DMS114 treated with DMSO at 0.1 percent for 48 hours (cell line): ENCODE data around the gene MAJIN.
"Not testable (repeated sequence)": the region's sequence is repeated elsewhere in the genome, so short reads cannot be mapped to it uniquely, and the experiment has no call there.

Experiments
- DNase-seq: peaks from one replicate; lab custom pipeline; 2025; ENCODE audit not compliant: unreplicated experiment; lab: John Stamatoyannopoulos, UW

MAJIN gene

DNA sequence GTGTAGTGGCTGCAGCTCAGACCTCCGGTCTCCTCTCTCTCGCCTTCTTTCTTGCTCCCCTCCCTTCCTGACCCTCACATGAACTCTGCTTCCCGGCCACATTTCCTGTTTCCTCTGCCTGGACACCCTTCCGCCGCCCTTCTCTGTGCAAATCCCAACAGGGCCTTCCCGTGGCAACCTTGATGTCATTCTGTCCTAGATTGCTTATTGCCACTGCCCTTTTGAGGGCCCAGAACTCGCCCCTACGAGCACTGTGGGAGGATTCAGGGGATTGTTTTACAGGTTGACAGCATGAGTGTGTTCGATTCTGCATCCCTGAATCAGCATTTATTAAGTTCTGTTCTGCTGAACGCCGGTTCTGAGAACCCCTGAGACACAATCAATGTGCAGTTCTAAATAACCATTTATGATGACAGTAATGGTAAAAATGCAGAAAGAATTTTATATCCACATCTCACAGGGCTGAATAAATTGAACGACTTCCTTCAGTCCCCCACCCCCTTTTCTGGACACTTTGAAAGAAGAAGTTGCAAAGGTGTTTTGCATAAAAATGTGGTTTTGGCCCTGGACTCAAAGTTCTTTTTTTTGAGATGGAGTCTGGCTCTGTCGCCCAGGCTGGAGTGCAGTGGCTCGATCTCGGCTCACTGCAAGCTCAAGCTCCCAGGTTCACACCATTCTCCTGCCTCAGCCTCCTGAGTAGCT is 18.5 kb upstream of the MAJIN start:
- no peak for DNase-seq

DNA sequence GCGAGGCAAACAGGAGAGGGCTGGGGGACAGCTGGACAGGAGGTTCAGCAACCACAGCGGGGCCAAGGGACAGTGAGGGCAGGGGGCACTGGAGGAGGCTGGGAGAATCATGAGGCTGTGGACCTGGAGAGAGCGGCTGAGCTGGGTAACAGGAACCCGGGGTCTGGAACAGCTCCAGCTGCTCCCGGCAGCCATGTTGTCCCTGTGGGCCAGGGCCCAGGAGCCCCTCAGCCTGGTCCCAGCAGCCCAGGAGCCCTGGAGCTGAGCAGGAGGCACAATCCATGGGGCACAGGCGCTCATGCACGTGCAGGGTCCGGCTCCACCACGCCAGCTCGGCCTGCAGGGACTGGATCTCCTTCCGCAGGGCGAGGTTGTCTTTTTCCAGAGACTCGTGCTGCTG is 17.5 kb upstream of the MAJIN start:
- DNase-seq = no peak

DNA sequence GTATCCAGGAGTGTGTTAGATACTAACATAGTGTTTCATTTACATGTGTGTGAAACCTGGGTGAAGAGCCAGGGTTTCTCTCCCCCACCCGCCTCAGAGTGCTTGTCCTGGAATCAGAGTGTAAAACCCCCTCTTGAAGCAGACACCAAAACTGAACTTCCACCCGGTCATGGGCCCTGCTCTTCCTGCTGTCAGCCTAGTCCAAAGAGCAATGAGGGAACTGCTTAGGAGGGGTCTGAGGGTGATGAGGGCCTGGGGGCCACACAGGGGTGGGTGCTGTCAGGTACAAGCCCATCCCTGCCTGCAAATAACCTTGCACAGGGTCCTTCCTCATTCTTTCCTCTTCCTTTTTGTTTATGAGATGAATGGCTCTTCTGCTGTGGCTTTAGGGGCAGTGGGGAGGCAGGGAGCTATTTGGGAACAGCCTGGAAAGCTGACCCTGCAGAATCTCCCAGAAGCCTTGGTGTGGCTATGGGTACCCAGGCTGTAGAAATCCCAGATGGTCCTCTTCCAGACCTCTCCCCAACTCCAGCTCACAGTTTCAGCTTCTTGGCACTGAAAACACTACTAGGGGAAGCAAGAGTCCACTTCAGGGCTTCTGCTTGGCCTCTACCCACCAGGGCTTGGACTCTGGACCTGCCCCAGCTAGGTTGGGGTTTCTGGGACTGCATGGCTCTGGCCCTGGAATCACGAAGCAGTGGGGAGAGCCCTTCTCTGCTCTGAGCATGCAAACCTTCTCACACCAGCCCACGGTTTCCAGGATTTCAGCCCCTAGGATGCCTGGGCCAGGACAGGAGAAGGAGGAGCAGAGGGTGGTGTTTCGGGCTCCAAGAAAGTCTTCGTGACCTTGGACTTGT is 16.3 kb upstream of the MAJIN start:
- DNase-seq = no peak

DNA sequence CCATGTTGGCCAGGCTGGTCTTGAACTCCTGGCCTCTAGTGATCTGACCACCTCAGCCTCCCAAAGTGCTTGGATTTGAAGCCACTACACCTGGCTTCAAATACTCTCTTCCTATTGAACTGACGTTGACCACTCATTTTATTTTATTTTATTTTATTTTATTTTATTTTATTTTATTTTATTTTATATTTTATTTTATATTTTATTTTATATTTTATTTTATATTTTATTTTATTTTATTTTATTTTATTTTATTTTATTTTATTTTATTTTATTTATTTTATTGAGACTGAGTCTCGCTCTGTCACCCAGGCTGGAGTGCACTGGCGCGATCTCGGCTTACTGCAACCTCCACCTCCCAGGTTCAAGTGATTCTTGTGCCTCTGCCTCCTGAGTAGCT is 11.4 kb upstream of the MAJIN start:
- DNase-seq = not testable (repeated sequence)

DNA sequence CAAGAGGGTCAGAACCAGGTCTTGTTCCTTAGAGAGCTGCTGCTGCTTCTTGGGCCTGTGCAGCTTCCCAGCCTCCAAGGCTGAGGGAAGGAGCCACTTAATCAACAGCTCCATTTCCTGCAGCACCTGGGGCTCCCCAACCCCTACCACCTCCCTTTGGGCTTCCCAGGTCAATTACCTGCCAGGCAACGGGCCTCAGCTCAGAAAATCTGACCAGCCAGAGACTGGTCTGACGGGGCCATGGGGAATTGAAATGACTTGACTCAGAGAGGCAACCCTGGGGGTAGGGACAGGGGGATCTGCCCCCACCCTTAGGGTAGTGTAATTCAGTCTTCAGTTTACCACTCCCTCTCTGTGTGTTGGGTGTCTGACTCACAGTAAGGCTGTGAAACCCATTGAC is 4.7 kb upstream of the MAJIN start:
- DNase-seq = no peak

DNA sequence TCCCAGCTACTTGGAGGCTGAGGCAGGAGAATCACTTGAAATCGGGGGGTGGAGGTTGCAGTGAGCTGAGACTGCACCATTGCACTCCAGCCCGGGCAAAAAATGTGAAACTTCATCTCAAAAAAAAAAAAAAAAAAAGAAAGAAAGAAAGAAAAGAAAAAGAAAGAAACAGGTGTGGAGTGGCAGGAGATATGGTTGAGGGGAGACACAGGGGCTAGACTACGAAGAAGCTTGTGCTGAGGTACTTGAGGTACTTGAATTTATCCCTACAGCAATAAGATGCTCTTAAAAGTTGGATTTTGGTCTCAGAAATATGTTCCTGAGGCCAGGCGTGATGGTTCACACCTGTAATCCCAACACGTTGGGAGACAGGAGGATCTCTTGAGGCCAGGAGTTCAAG is 2.2 kb upstream of the MAJIN start:
- no peak for DNase-seq

DNA sequence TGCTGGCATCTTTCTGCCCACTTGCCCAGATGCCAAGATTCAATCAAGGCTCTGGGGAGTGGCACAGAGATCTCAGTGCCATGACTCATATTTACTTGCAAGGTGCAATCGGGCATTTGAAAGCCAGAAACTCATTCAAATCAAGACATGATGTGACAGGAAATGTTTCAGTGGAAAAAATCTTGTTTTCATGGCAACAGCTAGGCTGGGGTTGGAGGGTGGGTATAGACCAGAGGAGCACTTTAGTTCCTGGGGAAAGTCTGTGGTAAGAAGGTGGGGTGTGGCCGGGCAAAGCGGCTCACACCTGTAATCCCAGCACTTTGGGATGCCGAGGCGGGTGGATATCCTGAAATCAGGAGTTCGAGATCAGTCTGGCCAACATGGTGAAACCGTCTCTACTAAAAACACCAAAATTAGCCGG is 1.2 kb downstream of the MAJIN start:
- DNase-seq = no peak

DNA sequence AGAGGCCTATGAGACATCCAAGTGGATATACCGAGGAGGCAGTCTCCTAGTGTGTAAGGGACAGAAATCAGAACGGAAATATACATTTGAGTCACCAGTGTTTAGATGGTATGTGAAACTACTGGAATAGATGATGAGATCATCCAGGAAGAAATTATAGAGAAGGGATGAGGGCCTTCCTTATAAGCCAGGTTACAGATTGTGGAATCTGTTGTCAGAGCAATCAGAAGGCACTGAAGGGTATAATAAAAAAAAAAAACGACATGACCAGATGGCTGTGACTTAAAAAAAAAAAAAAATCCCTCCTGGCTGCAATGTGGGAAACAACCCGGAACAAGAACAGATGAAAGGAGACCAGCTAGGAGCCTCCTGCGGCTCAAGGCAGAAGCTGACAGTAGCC is 2.7 kb downstream of the MAJIN start:
- no peak for DNase-seq

DNA sequence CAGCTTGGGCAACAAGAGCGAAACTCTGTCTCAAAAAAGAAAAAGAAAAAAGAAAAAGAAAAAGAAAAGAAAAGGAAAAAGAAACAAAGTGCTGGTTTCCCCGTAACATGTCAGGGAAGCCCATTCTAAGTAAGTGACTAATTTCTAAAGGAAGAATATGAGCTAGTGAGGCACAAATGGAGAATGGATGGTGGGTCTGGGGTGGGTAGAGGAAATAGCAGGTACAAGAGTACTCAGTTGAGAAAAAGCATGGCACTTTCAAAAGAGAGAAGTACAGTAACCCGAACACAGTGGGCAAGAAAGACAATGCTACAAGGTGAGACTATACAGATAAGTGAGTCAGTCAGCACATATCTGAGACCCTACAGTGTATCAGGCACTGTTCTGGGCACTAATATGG is 4.5 kb downstream of the MAJIN start:
- no peak for DNase-seq

DNA sequence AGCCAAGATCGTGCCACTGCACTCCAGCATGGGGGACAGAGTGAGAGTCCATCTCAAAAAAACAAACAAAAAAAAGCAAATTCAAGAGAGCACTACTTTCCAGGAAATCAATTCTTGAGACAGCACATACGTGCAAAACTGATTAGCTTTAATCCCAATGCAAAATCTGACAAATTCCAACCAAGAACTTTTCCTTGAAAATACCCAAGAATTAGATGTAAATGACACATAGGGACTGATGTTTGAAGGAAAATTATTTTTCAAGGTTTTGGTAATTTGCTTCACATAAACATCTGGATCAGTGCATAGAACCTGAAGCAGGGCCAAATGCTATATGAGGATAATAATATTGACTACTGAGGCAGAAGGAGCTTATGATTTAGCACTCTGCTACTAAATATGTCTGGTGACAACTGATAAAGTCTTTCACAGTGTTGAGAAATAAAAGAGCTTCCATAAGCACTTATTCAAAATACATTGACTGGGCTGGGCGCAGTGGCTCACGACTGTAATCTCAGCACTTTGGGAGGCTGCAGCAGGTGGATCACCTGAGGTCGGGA is 8.8 kb downstream of the MAJIN start:
- DNase-seq = no peak

DNA sequence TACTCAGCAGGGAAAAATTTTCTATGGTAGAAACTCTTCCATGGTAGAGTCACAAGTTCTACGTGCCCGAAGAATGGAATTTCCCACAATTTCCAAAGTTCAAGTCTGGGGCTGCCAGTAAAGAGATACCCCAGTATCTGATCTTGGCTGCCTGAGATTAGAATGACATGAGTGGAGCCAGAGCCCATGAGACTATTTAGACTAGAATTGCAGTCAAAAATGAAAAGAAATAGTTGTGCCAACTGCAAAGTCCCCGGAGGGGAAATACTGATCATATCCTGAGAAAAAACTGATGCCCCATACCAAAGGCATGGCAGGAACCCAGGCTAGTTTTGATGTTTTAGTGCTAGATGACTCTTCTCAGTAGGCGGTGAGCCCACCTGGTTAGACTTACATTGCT is 11.2 kb downstream of the MAJIN start:
- no peak for DNase-seq

DNA sequence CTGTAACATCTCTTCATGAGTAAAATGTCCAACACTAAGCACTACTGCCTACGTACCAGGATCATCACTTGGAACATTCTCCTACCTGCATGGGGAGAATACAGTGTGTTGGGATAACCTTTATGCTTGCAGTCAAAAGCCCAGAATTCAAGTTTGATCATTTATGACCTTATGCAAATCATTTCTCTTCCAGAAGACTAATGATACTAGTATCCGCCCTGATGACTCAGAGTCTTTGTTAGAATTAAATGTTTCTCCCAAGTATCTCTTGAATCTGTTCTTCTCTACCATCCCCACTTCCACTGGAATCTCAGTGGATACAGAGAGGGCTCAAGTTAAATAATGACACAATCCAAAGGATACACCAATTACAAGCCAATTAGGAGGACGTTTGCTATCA is 12.4 kb downstream of the MAJIN start:
- no peak for DNase-seq

DNA sequence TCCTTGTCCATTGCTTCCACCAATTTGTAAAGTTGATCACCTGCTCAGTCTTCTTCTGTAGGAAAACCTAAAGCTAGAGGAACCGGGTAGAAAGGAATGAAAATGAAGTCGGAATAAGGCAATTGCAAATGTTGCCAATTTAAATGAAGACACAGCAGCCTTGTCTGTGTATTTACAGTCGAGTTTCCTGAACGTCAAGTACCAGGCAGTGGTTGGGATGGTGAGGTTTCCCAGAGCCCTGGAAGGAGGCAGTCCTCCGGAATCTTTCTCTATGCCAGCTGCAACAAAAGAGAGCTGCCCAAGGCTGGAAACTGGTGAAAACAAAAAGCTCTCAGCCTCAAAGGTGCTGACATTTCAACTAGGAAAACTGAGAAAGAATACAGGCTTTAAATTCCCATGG is 17.7 kb downstream of the MAJIN start:
- no peak for DNase-seq

DNA sequence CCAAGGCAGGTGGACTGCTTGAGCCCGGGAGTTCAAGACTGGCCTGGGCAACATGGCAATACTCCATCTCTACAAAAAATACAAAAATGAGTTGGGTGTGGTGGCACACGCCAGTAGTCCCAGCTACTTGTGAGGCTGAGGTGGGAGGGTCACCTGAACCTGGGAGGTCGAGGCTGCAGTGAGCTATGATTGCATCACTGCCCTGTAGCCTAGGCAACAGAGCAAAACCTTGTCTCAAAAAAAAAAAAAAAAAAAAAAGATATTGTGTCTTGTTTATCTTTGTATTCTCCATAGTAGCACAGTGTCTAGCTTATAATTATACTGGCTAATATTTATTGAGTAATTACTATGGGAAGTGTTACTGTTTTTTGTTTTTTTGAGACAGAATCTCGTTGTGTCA is 20.4 kb downstream of the MAJIN start:
- no peak for DNase-seq

DNA sequence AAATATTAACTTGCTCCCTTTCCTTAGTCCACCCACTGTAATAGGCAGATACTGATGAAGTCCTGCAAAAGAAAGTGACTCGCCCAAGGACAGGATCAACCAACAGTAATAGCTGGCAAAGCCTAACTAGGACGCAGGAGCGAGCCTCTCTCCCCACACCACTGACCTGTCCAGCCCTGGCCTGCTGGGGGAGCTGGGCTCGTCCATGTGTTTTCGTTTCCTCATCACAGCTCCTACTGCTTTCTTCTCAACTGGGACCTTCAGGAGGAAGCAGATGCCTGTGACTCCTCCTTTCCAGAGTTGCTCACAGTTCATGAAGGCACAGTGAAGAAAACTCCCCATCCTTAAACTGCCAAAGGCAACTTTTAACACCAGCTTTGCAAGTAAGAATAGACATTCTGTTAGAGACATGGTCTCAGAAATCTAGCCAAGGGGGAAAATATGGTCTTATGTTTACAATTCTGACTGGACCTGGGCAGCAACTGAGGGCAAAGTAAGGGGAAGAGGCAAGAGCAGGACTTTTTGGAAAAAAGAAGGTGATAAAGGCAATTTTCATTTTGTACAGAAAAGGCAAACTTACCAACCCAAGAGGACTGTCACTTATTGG is 24.6 kb downstream of the MAJIN start:
- no peak for DNase-seq

DNA sequence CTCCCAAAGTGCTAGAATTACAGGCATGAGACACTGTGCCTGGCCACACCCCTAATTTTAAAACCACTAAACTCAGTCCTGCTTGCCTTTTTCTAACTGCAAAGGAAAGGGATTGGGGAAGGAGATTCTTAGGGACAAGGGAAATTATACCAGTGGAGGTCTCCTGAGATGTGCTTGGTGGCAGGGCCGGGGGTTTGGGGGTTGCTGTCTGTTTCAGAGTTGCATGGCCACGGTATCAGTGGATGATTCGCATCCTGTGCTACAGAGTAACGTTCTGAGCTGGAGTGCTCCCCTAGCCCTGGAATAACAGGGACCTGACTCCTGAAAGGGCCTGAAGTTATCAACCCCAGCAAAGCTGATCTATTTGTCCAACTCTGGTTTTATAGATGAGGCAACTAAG is 35.4 kb downstream of the MAJIN start:
- DNase-seq = no peak

DNA sequence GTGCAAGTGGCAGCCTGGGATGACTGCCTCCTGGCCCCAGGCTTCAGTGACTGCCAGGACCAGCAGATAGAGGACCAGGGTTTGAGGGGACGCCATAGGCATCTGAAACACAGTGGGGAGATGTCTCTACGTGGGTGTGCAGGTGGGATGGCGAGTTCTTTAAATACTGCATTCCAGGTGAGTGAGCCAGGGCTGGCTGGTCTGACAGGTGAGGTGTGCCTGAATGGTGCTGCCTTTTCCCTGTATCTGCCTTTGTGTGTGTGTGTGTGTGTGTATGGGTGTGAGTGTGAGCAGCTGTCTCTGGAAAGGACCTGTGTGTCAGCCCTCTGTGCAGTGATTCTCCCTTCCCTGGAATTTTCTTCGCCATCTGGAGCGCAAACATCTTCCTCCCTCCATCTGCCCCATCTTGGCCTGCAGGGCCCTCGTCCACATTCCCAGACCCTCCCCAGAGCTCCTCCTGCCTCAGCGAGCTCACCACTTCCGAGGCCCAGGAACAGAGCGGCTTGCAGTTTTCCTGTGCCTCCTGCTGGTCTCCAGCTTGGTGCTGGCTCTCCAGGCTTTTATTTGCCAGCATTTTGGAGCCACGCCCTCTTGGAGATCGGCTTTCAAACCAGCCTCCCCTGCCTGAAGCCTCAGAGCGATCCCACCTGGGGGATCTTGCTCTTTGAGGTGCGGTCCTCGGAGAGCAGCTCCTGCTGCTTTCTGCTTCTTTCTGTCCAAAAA is 36.4 kb downstream of the MAJIN start, which contains the start of gene GPHA2:
GPHA2 (minus strand) TSS at position 535 of the 723 bp plus-strand sequence; CDS start at position 102, 433 bp downstream.
- no peak for DNase-seq

DNA sequence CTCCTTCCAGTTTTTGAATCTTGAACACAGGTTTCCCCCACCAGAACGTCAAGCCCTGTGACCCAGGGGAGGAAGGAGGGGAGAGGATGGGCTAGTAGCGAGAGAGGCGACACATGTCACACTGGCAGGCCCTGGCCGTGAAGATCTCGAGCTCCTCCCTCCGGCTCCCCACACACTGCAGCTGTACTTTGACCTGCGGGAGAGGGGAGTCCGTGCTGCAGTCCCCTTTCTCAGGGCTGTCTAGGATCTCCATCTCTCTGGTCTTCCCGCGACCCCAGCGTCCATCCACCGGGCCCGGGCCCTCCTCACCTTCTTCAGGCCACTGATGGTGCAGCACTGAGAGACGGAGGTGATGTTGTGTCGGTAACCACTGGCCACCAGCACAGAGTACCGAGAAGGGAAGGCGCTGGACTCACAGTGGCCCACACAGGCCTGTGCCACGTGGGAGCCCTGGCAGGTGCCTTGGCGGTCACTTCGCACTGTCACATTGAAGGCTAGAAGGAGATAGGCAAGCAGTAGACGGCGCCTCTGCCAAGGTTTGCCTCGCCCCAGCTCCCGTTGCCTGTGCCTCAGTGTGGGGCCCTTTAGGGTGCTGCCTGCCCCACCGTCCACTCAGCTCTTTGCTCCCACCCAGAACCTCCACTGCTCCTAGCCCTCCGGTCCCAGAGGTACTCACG is 37.1 kb downstream of the MAJIN start:
- DNase-seq = no peak

DNA sequence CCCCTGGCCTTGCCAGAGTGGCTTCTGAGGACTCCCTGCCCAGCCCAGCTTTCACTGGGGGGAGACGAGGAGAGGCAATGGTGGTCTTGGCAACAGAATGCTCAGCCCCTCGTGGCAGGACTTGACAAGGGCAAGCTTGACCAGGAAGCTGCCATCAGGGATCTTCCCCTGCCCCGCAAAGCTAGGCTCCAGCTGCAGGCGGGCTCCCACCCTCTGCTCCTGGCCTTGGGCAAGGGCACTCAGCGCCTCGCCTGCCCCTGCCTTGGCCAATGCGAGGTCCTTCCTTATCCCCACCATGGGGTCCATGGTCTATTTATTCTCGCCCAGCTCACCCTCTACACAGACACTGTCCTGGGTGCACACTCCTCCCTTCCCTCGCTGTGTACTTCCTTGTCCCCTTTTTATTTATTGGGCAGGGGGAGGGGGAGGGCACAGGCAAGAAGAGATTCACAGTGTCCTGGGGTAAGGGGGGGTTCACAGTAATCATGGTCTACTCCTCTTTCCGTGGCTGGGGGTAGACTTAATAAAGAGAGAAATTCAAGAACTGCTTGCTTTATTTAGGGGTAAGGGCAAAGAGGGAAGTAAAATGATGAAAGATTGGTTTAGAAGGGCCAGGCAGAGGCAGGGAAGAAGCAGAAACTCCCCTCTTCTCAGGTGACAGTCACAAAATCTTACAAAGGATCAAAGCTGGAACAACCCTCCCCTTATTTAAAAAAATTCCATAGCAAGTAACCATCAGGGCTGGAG is 37.8 kb downstream of the MAJIN start:
- no peak for DNase-seq
